Panc1 (cell line): Measurements from ENCODE around the gene TRIM22. TPM values are rescaled to one million over a fixed set of nuclear protein-coding genes. Genes with fewer than 3 reads are reported as not detected.
"Not testable (repeated sequence)": the region's sequence is repeated elsewhere in the genome, so short reads cannot be mapped to it uniquely, and the experiment has no call there.

Source experiments
- ATAC-seq: fragments of 200-7000 bp; cut with Tn5 transposase; 2 replicates; pipeline ENCODE4 v1.9.1; 2020; ENCODE audit warnings: mild to moderate bottlenecking, moderate library complexity
- BruUV-seq: library from RNA; stranded (reverse); fragments of 400-500 nt; replicated peaks from 2 replicates; lab custom pipeline; 2021; lab: Mats Ljungman, UMichigan
- CTCF ChIA-PET: fragments of 300-600 bp; sonication (Branson Sonifier 250); formaldehyde crosslinking; loops from one replicate; lab custom pipeline; 2022; ENCODE audit warnings: antibody characterized with exemption; lab: Charles Lee
- POLR2A ChIA-PET: fragments of 300-600 bp; sonication (Branson Sonifier 250); formaldehyde crosslinking; loops from one replicate; lab custom pipeline; 2022; ENCODE audit warnings: antibody characterized with exemption; lab: Charles Lee
- DNase-seq: peaks from one replicate; pipeline ENCODE4 v3.0.0-alpha.2; 2010; ENCODE audit warnings: low read depth, low spot score
- H3K27ac ChIP-seq: 2 replicates; pipeline ENCODE4 v1.5.1; 2011; ENCODE audit warnings: mild to moderate bottlenecking, low read length, inconsistent platforms
- H3K27me3 ChIP-seq: fragments of 200-500 bp; sonication (Bioruptor generic); 2 replicates; pipeline ENCODE4 v1.6.0; 2014; ENCODE audit warnings: low read length, inconsistent platforms; ENCODE audit not compliant: control insufficient read depth, insufficient read depth
- H3K36me3 ChIP-seq: fragments of 200-500 bp; sonication (Bioruptor generic); 2 replicates; pipeline ENCODE4 v1.5.1; 2014; ENCODE audit warnings: inconsistent platforms, mild to moderate bottlenecking, low read length, moderate library complexity; ENCODE audit not compliant: control insufficient read depth, insufficient read depth
- H3K4me1 ChIP-seq: 2 replicates; pipeline ENCODE4 v1.5.1; 2011; ENCODE audit warnings: inconsistent platforms, mild to moderate bottlenecking, low read length, moderate library complexity; ENCODE audit not compliant: control insufficient read depth, insufficient read depth
- H3K4me3 ChIP-seq, 2 experiments: 2 replicates each; pipeline ENCODE4 v1.5.1; 2011 to 2012; ENCODE audit warnings: low read depth in 2 of 2, low read length in 2 of 2, mild to moderate bottlenecking in 2 of 2, inconsistent platforms in 1 of 2, moderate library complexity in 1 of 2
- H3K9me3 ChIP-seq: fragments of 200-500 bp; sonication (Bioruptor generic); 2 replicates; pipeline ENCODE4 v1.5.1; 2014; ENCODE audit warnings: low read depth, mild to moderate bottlenecking, inconsistent platforms, low read length, moderate library complexity; ENCODE audit not compliant: control insufficient read depth, insufficient read depth
- in situ Hi-C: cut with HindIII; loops from 2 replicates; pipeline ENCODE4 v1.10.0; 2016; ENCODE audit warnings: low sequenced_read_pairs, low pct_unique_long_range_greater_than_20kb
- intact Hi-C: fragments of 100-400 bp; cut with micrococcal nuclease; formaldehyde crosslinking; loops from one replicate; pipeline ENCODE4 v1.10.0; 2022; ENCODE audit not compliant: unreplicated experiment
- total RNA-seq: library from RNA; stranded (reverse); gene quantifications from one replicate; pipeline ENCODE4 v1.2.1, GENCODE V29; 2021; ENCODE audit not compliant: unreplicated experiment
- TF ChIP-seq, protein P1 (sequence below): fragments of 450-650 bp; IDR thresholded peaks from 2 replicates; pipeline ENCODE4 v1.5.1; 2017; ENCODE audit warnings: mild to moderate bottlenecking
- TF ChIP-seq, protein P2 (sequence below), 2 experiments: IDR thresholded peaks; 2 replicates each; pipeline ENCODE4 v1.6.1; 2011 to 2012; ENCODE audit warnings: low read depth in 2 of 2, control low read depth in 1 of 2, low read length in 1 of 2, mild to moderate bottlenecking in 1 of 2, moderate library complexity in 1 of 2; ENCODE audit not compliant: insufficient read depth in 1 of 2

TRIM22 gene
- total RNA-seq, 1 experiment from 2014 or later, result 1.4 TPM

DNA sequence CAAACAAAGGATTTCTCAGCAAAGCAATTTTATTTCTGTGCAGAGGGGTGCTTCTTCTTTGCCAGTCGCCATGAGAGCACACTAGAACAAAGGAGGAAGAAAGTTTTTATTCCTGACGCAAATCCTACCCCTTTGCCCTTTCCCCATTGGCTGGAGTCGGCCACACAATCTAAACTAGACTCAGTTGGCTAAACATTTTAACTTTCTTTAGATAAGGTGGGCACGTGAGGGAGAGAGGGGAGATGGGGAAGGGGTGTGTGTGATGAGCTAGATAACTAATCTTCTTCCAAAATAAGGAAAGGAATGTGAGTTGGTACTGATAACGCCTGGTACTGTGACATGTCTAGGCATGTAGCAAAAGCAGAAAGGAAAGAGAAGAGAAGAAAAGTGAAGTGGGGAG lies 626 bp downstream of the TRIM22 start:
- TF ChIP-seq, protein P1, sequence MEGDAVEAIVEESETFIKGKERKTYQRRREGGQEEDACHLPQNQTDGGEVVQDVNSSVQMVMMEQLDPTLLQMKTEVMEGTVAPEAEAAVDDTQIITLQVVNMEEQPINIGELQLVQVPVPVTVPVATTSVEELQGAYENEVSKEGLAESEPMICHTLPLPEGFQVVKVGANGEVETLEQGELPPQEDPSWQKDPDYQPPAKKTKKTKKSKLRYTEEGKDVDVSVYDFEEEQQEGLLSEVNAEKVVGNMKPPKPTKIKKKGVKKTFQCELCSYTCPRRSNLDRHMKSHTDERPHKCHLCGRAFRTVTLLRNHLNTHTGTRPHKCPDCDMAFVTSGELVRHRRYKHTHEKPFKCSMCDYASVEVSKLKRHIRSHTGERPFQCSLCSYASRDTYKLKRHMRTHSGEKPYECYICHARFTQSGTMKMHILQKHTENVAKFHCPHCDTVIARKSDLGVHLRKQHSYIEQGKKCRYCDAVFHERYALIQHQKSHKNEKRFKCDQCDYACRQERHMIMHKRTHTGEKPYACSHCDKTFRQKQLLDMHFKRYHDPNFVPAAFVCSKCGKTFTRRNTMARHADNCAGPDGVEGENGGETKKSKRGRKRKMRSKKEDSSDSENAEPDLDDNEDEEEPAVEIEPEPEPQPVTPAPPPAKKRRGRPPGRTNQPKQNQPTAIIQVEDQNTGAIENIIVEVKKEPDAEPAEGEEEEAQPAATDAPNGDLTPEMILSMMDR, result no peak
- TF ChIP-seq, protein P2, sequence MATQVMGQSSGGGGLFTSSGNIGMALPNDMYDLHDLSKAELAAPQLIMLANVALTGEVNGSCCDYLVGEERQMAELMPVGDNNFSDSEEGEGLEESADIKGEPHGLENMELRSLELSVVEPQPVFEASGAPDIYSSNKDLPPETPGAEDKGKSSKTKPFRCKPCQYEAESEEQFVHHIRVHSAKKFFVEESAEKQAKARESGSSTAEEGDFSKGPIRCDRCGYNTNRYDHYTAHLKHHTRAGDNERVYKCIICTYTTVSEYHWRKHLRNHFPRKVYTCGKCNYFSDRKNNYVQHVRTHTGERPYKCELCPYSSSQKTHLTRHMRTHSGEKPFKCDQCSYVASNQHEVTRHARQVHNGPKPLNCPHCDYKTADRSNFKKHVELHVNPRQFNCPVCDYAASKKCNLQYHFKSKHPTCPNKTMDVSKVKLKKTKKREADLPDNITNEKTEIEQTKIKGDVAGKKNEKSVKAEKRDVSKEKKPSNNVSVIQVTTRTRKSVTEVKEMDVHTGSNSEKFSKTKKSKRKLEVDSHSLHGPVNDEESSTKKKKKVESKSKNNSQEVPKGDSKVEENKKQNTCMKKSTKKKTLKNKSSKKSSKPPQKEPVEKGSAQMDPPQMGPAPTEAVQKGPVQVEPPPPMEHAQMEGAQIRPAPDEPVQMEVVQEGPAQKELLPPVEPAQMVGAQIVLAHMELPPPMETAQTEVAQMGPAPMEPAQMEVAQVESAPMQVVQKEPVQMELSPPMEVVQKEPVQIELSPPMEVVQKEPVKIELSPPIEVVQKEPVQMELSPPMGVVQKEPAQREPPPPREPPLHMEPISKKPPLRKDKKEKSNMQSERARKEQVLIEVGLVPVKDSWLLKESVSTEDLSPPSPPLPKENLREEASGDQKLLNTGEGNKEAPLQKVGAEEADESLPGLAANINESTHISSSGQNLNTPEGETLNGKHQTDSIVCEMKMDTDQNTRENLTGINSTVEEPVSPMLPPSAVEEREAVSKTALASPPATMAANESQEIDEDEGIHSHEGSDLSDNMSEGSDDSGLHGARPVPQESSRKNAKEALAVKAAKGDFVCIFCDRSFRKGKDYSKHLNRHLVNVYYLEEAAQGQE (IDR thresholded peaks at IDR 0.05; ENCODE audit: insufficient read depth in 1 of 2, low read depth in 2 of 2, low read length in 1 of 2), result no peak
- Histone ChIP-seq H3K9me3 (no peaks in the 10 kb centered on the region), H3K36me3 (no peaks in the 10 kb centered on the region), H3K27me3 (no peaks in the 10 kb centered on the region), H3K4me1 (peaks cover 3% of the 10 kb centered on the region; the same call in 1 of the 2 replicates), H3K27ac (no peak overlapping the region), H3K4me3 (no peak overlapping the region; a peak in 1 of 4 replicates)
- BruUV-seq, result no TSS peak
- in situ Hi-C loops (no loop called here), intact Hi-C loops (no loop called here)
- DNase-seq, result no peak
- no peak for ATAC-seq
- ChIA-PET CTCF (no interaction called here), POLR2A (interaction anchor here (0.6 kb wide), 1 partner anchor 362 kb away, joined by 6 read pairs; no protein-coding TSS in a partner anchor)

DNA sequence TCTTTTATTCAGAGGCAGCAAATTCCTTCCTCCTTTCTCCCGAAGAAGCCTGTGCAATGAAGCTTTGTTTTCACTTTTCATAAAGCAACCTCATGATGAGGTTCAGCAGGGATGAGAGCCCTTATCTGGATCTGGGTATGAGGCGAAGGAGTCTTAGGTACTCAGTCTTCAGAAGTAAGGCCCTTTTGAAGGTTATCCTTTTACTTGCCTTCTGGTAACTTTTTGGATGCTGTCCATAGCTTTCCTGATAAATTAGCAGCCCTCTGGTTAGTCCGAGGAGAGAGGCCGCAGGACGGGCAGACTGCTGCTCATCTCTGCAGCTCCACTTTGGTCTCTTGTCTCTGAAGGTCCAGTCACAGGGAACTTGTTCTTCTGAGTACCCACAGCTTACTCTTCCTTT lies 1.1 kb downstream of the TRIM22 start:
- no peaks in the 10 kb centered on the region for H3K36me3 ChIP-seq
- peaks cover 2% of the 10 kb centered on the region for H3K27me3 ChIP-seq
- TF ChIP-seq, protein P1, result no peak
- TF ChIP-seq, protein P2 (IDR thresholded peaks at IDR 0.05; ENCODE audit: insufficient read depth in 1 of 2, low read depth in 2 of 2, low read length in 1 of 2), result no peak
- intact Hi-C loops (no loop called here), in situ Hi-C loops (no loop called here)
- DNase-seq (no peak), ATAC-seq (no peak)
- H3K4me3 ChIP-seq, result no peak overlapping the region; a peak in 1 of 4 replicates
- H3K9me3 ChIP-seq, result no peaks in the 10 kb centered on the region
- H3K27ac ChIP-seq, result no peak overlapping the region
- ChIA-PET POLR2A (interaction anchor here (0.6 kb wide), 1 partner anchor 363 kb away, joined by 6 read pairs; no protein-coding TSS in a partner anchor), CTCF (no interaction called here)
- no TSS peak for BruUV-seq
- peaks cover 3% of the 10 kb centered on the region; the same call in 1 of the 2 replicates for H3K4me1 ChIP-seq

DNA sequence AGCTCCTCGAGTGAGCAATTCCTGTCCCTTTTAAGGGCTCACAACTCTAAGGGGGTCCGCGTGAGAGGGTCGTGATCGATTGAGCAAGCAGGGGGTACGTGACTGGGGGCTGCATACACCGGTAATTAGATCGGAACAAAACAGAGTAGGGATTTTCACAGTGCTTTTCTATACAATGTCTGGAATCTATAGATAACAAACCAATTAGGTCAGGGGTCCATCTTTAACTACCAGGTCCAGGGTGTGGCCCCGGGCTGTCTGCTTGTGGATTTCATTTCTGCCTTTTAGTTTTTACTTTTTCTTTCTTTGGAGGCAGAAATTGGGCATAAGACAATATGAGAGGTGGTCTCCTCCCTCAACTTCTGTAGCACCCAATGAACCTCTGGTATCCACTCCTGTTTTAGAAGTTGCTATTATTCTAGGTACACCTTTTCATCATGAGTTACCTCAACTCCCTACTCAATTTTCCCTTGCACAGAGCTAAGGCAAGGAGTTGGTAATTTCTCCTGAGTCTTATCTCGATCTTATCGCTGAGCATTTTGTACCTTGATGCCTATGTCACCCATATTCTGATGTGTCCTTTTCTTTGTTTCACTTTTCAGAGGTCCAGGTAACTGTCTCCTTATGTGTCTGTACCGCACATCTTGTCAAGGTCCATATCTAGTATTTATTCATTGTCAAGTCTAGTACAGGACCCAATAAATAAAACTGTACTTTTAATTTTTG lies 1.8 kb downstream of the TRIM22 start:
- H3K4me1 ChIP-seq, H3K36me3 ChIP-seq, intact Hi-C loops, POLR2A ChIA-PET, H3K27ac ChIP-seq, CTCF ChIA-PET, DNase-seq, H3K4me3 ChIP-seq, in situ Hi-C loops, H3K27me3 ChIP-seq, H3K9me3 ChIP-seq, ATAC-seq, BruUV-seq: not testable (repeated sequence)
